Parathyroid adenoma (tissue), 2 donors: Measurements from ENCODE around the gene OSCP1.

Source experiments
- H2AFZ ChIP-seq: fragments of 300-600 bp; sonication (generic); one replicate; pipeline ENCODE4 v1.7.0; 2017; ENCODE audit warnings: antibody characterized with exemption, mild to moderate bottlenecking
- H3K27ac ChIP-seq: fragments of 300-600 bp; sonication (generic); one replicate; pipeline ENCODE4 v1.7.0; 2017
- H3K27me3 ChIP-seq: fragments of 300-600 bp; sonication (generic); one replicate; pipeline ENCODE4 v1.7.0; 2017; ENCODE audit warnings: low read length; ENCODE audit not compliant: control insufficient read depth, insufficient read depth
- H3K36me3 ChIP-seq: fragments of 300-600 bp; sonication (generic); one replicate; pipeline ENCODE4 v1.7.0; 2017; ENCODE audit warnings: low read length; ENCODE audit not compliant: control insufficient read depth, insufficient read depth
- H3K4me1 ChIP-seq: fragments of 300-600 bp; sonication (generic); one replicate; pipeline ENCODE4 v1.7.0; 2017; ENCODE audit warnings: control low read depth
- H3K4me2 ChIP-seq: fragments of 300-600 bp; sonication (generic); one replicate; pipeline ENCODE4 v1.7.0; 2017; ENCODE audit warnings: low read length
- H3K4me3 ChIP-seq: fragments of 300-600 bp; sonication (generic); one replicate; pipeline ENCODE4 v1.7.0; 2017; ENCODE audit warnings: low read depth, low read length
- H3K79me2 ChIP-seq: fragments of 300-600 bp; sonication (generic); one replicate; pipeline ENCODE4 v1.7.0; 2017; ENCODE audit warnings: control low read depth
- H3K9ac ChIP-seq: fragments of 300-600 bp; sonication (generic); one replicate; pipeline ENCODE4 v1.7.0; 2017; ENCODE audit warnings: mild to moderate bottlenecking
- H3K9me3 ChIP-seq: fragments of 300-600 bp; sonication (generic); one replicate; pipeline ENCODE4 v1.7.0; 2017; ENCODE audit warnings: low read length; ENCODE audit not compliant: control insufficient read depth
- CTCF ChIP-seq: fragments of 300-600 bp; sonication (generic); IDR thresholded peaks from one replicate; pipeline ENCODE4 v1.7.0; 2017; ENCODE audit warnings: antibody characterized with exemption, mild to moderate bottlenecking
- donor health status: primary hyperparathyroidism.

The OSCP1 gene

GRCh38 chr1:36386265-36387140 lies 63.7 kb downstream of the OSCP1 start:
- no peaks in the 10 kb centered on the region for H3K36me3 ChIP-seq
- H3K4me2 ChIP-seq: peak overlapping the region; percentile 99
- peaks cover 14% of the 10 kb centered on the region for H3K4me1 ChIP-seq
- H3K9me3 ChIP-seq: no peaks in the 10 kb centered on the region
- no peaks in the 10 kb centered on the region for H3K27me3 ChIP-seq
- H3K79me2 ChIP-seq: peaks cover 13% of the 10 kb centered on the region
- peak overlapping the region; percentile 86 for H2AFZ ChIP-seq
- H3K4me3 ChIP-seq: peak overlapping the region; percentile 84
- H3K9ac ChIP-seq: peak overlapping the region; percentile 14
- peak overlapping the region; percentile 96 for H3K27ac ChIP-seq
- TF ChIP-seq CTCF: no peak

GRCh38 chr1:36385410-36386264 lies 64.6 kb downstream of the OSCP1 start, which contains the start of gene STK40:
TSS of gene STK40 (minus strand) at chr1:36385924. CDS start at chr1:36361332, 24,592 bp downstream.
- H3K79me2 ChIP-seq: peaks cover 13% of the 10 kb centered on the region
- no peaks in the 10 kb centered on the region for H3K27me3 ChIP-seq
- peak within 1 kb of the TSS; percentile 43 for H3K9ac ChIP-seq
- no peaks in the 10 kb centered on the region for H3K9me3 ChIP-seq
- H3K4me1 ChIP-seq: peaks cover 14% of the 10 kb centered on the region
- no peak for TF ChIP-seq CTCF
- peak within 1 kb of the TSS; percentile 86 for H2AFZ ChIP-seq
- peak within 1 kb of the TSS; percentile 84 for H3K4me3 ChIP-seq
- peak within 1 kb of the TSS; percentile 99 for H3K4me2 ChIP-seq
- peak within 1 kb of the TSS; percentile 96 for H3K27ac ChIP-seq
- no peaks in the 10 kb centered on the region for H3K36me3 ChIP-seq

DNA sequence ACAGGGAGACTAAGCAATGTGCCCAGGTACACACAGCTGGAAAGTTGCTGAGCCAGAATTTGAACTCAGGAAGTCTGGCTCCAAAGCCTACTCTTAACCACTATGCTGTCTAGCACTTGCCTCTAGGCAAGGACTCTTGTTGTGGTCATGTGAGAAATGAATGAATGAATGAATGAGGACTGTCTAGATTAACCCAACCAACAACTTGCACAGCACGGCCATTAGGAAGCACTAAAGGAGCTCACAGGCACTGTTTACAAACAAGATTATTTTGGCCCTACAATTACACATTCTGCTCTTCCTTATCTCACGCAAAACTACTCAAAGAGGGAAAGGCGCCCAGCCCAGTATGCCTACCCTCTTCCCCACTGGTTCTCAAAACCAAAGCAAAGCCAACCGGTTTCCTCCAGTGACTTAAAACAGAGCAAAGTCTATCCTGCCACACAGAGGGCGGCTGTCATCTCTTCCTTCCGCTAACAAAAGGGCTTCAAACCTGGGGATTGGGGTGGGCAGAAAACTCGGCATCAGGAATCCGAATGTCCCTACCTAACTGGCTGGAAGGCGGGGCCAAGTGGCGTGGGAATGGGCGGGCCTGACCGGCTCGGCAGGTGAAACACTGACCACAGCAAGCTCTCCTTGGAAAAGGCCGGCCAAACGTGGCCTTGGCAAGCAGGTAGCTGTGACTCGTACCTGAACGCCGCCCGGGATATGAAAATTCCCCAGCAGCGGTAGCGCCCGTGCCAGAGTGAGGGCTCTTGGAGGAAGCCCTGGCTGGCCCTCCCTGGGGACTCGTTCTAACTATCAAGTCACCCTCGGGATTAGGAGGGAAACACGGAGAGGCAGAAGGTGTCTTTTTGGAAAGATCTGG lies 65.5 kb downstream of the OSCP1 start:
- Histone ChIP-seq H3K27ac (peak overlapping the region; percentile 81), H3K79me2 (peaks cover 13% of the 10 kb centered on the region), H3K4me1 (peaks cover 22% of the 10 kb centered on the region), H3K27me3 (no peaks in the 10 kb centered on the region), H3K4me2 (peak overlapping the region; percentile 69), H2AFZ (peak overlapping the region; percentile 78), H3K9ac (peak overlapping the region; percentile 43), H3K9me3 (no peaks in the 10 kb centered on the region), H3K36me3 (no peaks in the 10 kb centered on the region), H3K4me3 (peak overlapping the region; percentile 83)
- TF ChIP-seq CTCF: no peak

- Histone ChIP-seq H3K9me3 (no peaks in the 10 kb centered on the region), H3K27me3 (no peaks in the 10 kb centered on the region), H3K4me3 (no peak overlapping the region), H3K4me2 (no peak overlapping the region), H3K4me1 (peaks cover 23% of the 10 kb centered on the region), H3K36me3 (no peaks in the 10 kb centered on the region), H3K27ac (no peak overlapping the region), H2AFZ (no peak overlapping the region), H3K9ac (no peak overlapping the region), H3K79me2 (peaks cover 19% of the 10 kb centered on the region)
- no peak for TF ChIP-seq CTCF
Observed at GRCh38 chr1:36383240-36383639, 67.0 kb downstream of the OSCP1 start.
